Effector memory CD4-positive, alpha-beta T cell (primary cell): Measurements from ENCODE around the gene CADM4.
A peak's percentile ranks its signal among the peaks of the same experiment; 100 is the strongest.

Experiments
- DNase-seq, 3 donors: peaks; one replicate each; pipeline ENCODE4 v3.0.0-alpha.2; 2020
- H3K27ac ChIP-seq: 2 replicates; pipeline ENCODE4 v1.7.0; 2013; ENCODE audit warnings: mild to moderate bottlenecking, low read length, moderate library complexity; ENCODE audit not compliant: insufficient read depth, poor library complexity, severe bottlenecking
- H3K27me3 ChIP-seq: replicated peaks from 2 replicates; pipeline ENCODE4 v1.7.0; 2013; ENCODE audit warnings: mild to moderate bottlenecking, low read length; ENCODE audit not compliant: insufficient read depth, control insufficient read depth, poor library complexity, severe bottlenecking
- H3K36me3 ChIP-seq: 2 replicates; pipeline ENCODE4 v1.7.0; 2013; ENCODE audit warnings: mild to moderate bottlenecking, low read length, moderate library complexity; ENCODE audit not compliant: control insufficient read depth, insufficient read depth
- H3K4me1 ChIP-seq: 2 replicates; pipeline ENCODE4 v1.7.0; 2013; ENCODE audit warnings: low read length, mild to moderate bottlenecking; ENCODE audit not compliant: control insufficient read depth, insufficient read depth, poor library complexity, severe bottlenecking
- H3K4me3 ChIP-seq: 2 replicates; pipeline ENCODE4 v1.7.0; 2013; ENCODE audit warnings: low read length, low read depth, mild to moderate bottlenecking; ENCODE audit not compliant: insufficient read depth, poor library complexity, severe bottlenecking
- H3K9me3 ChIP-seq: 2 replicates; pipeline ENCODE4 v1.7.0; 2013; ENCODE audit warnings: mild to moderate bottlenecking, low read length, moderate library complexity; ENCODE audit not compliant: control insufficient read depth

Gene CADM4

DNA sequence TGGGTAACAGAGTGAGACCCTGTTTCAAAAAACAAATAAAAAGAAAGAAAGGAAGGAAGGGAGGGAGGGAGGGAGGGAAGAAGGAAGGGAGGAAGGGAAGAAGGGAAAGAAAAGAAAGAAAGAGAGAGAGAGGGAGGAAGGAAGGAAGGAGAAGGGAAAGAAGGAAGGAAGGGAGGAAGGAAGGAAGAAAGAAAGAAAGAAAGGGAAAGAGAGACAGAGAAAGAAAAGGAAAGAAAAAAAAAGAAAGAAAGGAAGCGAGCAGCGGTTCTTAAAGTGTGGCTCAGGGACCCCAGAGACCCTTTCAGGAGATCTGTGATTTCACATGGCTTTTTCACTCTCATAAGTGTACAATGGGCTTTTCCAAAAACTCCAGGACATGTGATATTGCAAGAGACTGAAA is 9.9 kb upstream of the CADM4 start:
- Histone ChIP-seq H3K27ac (no peak overlapping the region), H3K27me3 (no peaks in the 10 kb centered on the region), H3K36me3 (no peaks in the 10 kb centered on the region), H3K4me3 (no peak overlapping the region), H3K4me1 (no peaks in the 10 kb centered on the region), H3K9me3 (no peaks in the 10 kb centered on the region)
- no peak for DNase-seq

DNA sequence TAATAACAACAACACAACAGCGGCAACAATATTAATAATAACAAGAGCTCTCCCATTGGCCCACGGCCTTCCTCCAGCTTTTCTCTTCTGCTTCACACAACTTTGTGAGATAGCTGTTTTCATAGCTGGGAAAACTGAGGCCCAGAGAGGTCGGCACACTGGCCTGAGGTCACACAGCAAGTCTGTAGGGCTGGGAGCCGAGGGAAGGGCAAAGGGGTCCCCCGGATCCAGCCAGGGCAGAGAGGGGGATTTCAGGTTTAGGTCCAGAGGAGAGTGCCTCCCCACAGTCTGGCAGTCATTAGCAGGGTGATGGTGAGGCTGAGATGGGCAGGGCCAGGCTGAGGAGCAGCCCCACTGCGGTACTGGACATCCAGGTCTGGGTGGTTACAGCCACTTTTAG is 9.0 kb upstream of the CADM4 start:
- no peaks in the 10 kb centered on the region for H3K27me3 ChIP-seq
- H3K27ac ChIP-seq: no peak overlapping the region
- H3K4me1 ChIP-seq: no peaks in the 10 kb centered on the region
- H3K4me3 ChIP-seq: no peak overlapping the region
- H3K9me3 ChIP-seq: no peaks in the 10 kb centered on the region
- no peaks in the 10 kb centered on the region for H3K36me3 ChIP-seq
- DNase-seq: no peak

DNA sequence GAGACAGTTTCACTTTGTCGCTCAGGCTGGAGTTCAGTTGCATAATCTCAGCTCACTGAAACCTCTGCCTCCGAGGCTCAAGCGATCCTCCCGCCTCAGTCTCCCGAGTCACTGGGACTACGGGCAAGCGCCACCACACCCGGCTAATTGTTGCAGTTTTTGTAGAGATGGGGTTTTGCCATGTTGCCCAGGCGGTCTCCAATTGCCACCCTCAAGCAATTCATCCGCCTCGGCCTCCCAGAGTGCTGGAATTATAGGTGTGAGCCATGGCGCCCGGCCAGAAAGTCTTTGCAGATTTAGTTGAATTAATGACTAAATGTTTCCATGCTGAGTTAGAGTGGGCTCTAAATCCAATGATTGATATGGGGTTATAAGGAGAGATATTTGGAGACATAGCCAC is 4.5 kb upstream of the CADM4 start:
- no peaks in the 10 kb centered on the region for H3K9me3 ChIP-seq
- no peak overlapping the region for H3K27ac ChIP-seq
- H3K4me3 ChIP-seq: no peak overlapping the region
- H3K27me3 ChIP-seq: no peaks in the 10 kb centered on the region
- peaks cover 1% of the 10 kb centered on the region for H3K4me1 ChIP-seq
- no peaks in the 10 kb centered on the region for H3K36me3 ChIP-seq
- no peak for DNase-seq

DNA sequence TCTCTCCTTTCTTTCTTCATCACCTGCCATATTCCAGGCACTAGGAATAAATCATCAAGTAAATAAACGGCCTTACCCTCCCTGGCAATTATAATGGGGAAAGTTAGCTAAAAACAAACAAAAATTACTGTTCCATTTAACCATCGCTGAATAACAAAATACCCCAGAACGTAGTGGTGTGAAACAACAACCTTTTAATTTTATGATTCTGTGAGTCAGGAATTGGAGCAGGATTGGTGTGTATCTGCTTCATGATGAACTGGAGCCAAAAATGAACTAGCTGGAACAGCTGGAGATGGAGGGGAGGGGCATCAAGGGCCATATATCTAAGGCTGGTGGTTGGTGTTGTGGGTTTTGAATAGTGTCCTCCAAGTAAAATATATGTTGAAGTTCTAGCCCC is 3.7 kb upstream of the CADM4 start:
- no peaks in the 10 kb centered on the region for H3K36me3 ChIP-seq
- H3K9me3 ChIP-seq: no peaks in the 10 kb centered on the region
- peaks cover 5% of the 10 kb centered on the region for H3K4me1 ChIP-seq
- no peak overlapping the region for H3K27ac ChIP-seq
- DNase-seq: no peak
- H3K27me3 ChIP-seq: no peaks in the 10 kb centered on the region
- H3K4me3 ChIP-seq: no peak overlapping the region

DNA sequence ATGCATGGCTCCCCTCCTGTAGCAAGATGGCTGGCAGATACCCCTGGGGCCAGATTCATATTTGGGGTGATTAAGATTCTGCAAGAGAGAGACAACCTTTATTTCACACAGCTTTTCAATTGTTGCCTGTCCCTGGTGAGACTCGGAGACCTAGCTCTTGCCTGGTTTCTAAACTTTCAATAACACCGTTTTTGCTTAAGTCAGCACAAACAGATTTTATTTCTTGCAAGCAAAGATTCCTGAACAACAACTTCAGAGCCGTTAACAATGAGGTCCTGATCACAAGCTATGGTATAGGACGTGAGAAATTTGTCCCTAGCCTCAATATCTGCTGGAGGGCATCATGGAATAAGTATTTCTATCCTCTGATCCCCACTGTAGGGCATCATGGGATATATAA is 2.9 kb upstream of the CADM4 start:
- Histone ChIP-seq H3K36me3 (no peaks in the 10 kb centered on the region), H3K4me1 (peaks cover 5% of the 10 kb centered on the region), H3K27ac (no peak overlapping the region), H3K9me3 (no peaks in the 10 kb centered on the region), H3K27me3 (no peaks in the 10 kb centered on the region), H3K4me3 (no peak overlapping the region)
- no peak for DNase-seq

DNA sequence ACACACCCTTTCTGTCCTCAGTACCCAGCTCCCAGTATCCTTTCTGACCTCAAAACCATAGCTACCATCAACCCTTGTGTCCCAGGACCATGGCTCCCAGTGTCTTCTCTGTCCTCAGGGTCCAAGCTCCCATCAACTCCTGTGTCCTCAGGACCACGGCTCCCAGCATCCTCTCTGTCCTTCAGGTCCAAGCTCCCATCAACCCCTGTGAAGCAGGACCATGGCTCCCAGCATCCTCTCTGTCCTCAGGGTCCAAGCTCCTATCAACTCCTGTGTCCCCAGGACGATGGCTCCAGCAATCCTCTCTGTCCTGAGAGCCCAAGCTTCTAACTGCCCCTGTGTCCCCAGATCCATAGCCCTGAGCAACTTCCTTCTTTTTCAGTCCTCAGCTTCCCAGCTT is 1.7 kb upstream of the CADM4 start:
- peaks cover 5% of the 10 kb centered on the region for H3K4me1 ChIP-seq
- no peak overlapping the region for H3K4me3 ChIP-seq
- peaks cover 2% of the 10 kb centered on the region for H3K27me3 ChIP-seq
- H3K36me3 ChIP-seq: no peaks in the 10 kb centered on the region
- H3K27ac ChIP-seq: no peak overlapping the region
- DNase-seq: no peak
- no peaks in the 10 kb centered on the region for H3K9me3 ChIP-seq

DNA sequence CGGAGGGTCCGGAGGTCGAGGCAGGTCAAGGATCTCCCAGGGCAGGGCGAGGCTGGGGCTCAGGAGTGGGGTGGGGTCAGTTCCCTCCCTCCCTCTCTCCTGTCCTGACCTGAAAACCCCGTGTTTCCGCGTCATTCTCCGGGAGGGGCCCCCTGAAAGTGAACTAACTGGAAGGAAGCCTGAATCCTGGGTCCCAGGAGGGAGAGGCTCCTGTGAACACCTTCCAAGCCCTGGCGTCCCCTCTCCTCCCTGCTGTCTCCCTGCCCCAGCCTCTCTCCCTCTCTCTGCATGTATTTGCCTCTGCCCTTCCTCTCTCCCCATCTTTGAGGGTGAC is 741 bp upstream of the CADM4 start:
- no peak for DNase-seq
- peaks cover 5% of the 10 kb centered on the region for H3K4me1 ChIP-seq
- H3K4me3 ChIP-seq: peak overlapping the region; percentile 69
- H3K9me3 ChIP-seq: no peaks in the 10 kb centered on the region
- H3K27me3 ChIP-seq: peaks cover 2% of the 10 kb centered on the region
- no peaks in the 10 kb centered on the region for H3K36me3 ChIP-seq
- no peak overlapping the region for H3K27ac ChIP-seq

DNA sequence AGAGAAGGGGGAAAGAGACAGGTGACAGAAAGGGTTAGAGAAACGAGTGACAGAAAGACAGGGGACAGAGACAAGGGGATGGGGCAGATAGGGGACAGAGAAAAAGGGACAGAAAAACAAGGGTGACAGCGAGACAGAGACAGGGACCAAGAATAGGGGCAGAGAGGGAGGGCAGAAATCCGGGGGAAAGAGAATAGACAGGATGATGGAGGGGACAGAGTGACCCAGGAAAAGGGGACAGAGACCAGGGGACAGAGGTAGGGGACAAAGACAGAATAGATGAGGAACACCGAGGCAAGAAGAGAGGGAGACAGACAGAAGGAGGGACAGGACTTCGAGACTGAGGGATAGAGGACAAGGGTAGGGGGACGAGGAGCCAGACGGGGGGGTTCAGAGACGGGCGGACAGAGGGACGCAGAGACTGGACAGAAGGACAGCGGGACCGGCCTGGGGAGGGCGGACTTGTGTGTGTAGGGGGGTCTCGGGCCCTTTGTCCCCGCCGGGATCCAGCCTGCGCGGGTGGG is 593 bp downstream of the CADM4 start:
- Histone ChIP-seq H3K4me3 (no peak overlapping the region), H3K9me3 (no peaks in the 10 kb centered on the region), H3K4me1 (peaks cover 5% of the 10 kb centered on the region), H3K36me3 (no peaks in the 10 kb centered on the region), H3K27ac (no peak overlapping the region), H3K27me3 (peaks cover 2% of the 10 kb centered on the region)
- DNase-seq: no peak

DNA sequence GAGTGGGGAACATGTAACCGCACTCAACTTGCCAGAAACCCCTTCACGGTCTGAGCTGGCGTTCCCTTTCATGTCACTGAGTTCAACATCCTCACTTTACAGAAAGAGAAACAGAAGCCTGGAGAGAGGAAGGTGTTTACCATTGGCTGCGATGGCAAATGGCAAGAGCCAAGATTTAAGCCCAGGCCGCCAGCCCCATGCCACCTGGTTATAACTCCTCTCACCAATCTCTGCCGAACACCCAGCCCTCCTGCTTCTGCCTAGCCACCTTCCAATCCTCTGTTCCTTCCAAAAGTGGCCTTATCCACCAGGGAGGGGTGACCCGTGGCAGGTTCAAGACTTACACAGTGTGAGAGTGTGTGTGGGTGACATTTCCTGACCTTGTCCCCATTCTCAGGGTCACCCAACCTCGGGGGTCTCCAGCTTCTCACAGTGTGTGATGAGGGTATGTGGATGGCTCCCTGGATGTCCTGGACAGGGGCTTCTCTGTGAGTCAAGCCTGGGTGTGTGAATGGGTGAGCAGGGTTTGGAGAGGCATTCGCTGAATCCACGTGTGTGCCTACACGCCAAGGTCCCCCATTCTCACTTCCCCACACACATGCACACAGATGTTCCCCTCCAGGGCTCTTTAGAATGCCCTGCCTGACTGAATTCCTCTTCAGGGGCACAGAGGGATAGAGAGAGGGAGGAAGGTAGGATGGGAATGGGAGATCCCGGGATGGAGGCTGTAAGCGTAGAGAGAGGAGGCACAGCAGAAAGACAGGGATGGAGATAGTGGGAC is 1.2 kb downstream of the CADM4 start:
- Histone ChIP-seq H3K4me3 (no peak overlapping the region), H3K36me3 (no peaks in the 10 kb centered on the region), H3K9me3 (no peaks in the 10 kb centered on the region), H3K27me3 (peaks cover 2% of the 10 kb centered on the region), H3K27ac (no peak overlapping the region), H3K4me1 (peaks cover 5% of the 10 kb centered on the region)
- DNase-seq: no peak

DNA sequence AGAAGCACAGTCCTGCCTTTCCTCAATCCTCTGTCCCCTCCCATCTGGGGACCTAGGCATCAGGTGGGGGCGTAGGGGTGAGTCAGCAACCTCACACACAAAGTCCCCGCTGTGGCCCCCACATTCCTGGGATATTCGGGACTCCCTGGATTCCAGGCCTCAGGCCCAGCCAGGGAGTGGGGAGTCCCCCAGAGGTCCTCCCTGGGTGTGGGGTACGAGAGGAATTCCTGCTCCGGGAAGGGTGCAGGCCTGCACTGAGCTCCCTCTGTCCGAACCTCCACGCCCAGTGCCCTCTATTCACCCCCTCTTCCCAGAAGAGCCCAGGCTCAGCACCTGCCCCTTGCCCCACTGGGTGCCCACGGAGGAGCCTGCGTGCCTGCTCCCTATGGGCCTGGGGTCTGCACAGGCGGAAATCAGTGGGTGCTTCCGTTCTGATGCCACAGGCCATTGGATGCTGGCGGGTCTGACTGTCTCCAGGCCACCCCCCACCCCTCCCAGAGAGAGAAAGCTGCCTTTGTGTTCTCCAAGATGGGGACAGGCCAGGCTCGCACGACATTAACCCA is 3.4 kb downstream of the CADM4 start:
- no peak overlapping the region for H3K4me3 ChIP-seq
- peaks cover 5% of the 10 kb centered on the region for H3K4me1 ChIP-seq
- no peak for DNase-seq
- H3K27me3 ChIP-seq: peaks cover 2% of the 10 kb centered on the region
- no peak overlapping the region for H3K27ac ChIP-seq
- no peaks in the 10 kb centered on the region for H3K36me3 ChIP-seq
- no peaks in the 10 kb centered on the region for H3K9me3 ChIP-seq
